ENCODE data around the gene DLGAP4. TPM values are rescaled to one million over a fixed set of nuclear protein-coding genes. Genes with fewer than 3 reads are reported as not detected.

DLGAP4 gene
- polyA plus RNA-seq, 1 of the 3 experiments (the other 2 are of a cell fraction) = 31.2 TPM

- CTCF ChIA-PET = no interaction called here
Observed at GRCh38 chr20:36525620-36526365, 219.7 kb downstream of the DLGAP4 start.

DNA sequence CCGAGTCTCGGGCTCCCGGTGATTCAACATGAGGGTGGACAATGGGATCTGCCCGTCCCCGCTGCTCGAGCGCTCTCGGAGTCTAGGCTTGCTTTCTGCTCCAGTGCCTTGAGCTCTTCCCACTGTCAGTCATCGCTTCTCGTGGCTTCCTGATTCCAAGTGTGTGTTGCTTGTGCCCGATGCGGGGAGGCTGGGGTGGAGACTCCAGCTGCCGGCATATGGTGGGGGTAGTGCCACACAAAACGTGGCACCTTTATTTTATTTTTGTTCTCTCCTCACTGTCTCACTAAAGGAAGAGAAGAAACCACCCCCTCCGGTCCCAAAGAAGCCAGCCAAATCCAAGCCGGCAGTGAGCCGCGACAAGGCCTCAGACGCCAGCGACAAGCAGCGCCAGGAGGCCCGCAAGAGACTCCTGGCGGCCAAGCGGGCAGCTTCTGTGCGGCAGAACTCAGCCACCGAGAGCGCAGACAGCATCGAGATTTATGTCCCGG, 220.4 kb downstream of the DLGAP4 start:
- POLR2A ChIA-PET = no interaction called here
- no peak overlapping the region for H3K9ac ChIP-seq

More at GRCh38 chr20:36525620-36526365, 219.7 kb downstream of the DLGAP4 start:
- DNase-seq = no peak
- Histone ChIP-seq H2AFZ (ENCODE audit: low read depth) (no peak overlapping the region), H3K27me3 (ENCODE audit: insufficient read depth) (no peaks in the 10 kb centered on the region), H3K79me2 (ENCODE audit: insufficient read depth) (peaks cover 35% of the 10 kb centered on the region), H3K4me3 (ENCODE audit: low read depth in 2 of 2, low read length in 1 of 2) (no peak overlapping the region), H3K4me2 (no peak overlapping the region), H3K9me3 (no peaks in the 10 kb centered on the region), H4K20me1 (ENCODE audit: insufficient read depth) (peaks cover 28% of the 10 kb centered on the region), H3K36me3 (replicated peaks in 1 of 2; ENCODE audit: control insufficient read depth in 1 of 2, insufficient read depth in 2 of 2, low read length in 1 of 2) (peaks cover 42 to 47% of the 10 kb centered on the region in 2 experiments), H3K9ac (no peak overlapping the region), H3F3A (replicated peaks; ENCODE audit: insufficient read depth) (peaks cover 13% of the 10 kb centered on the region), H3K27ac (ENCODE audit: low read depth in 2 of 2, low read length in 1 of 2) (no peak overlapping the region), H3K4me1 (ENCODE audit: control insufficient read depth in 1 of 2, insufficient read depth in 2 of 2, low read depth in 1 of 2, low read length in 1 of 2) (peaks cover 0 to 8% of the 10 kb centered on the region in 2 experiments; a peak in 1 of 4 replicates), H3K9me2 (no peaks in the 10 kb centered on the region)
- WGBS (ENCODE audit: low lambda C conversion rate) = 97% methylated on average over 11 of the region's 17 CpGs
- TF ChIP-seq CHD2 (IDR thresholded peaks at IDR 0.05; ENCODE audit: low read length, partially characterized antibody) (no peak), MEF2A (IDR thresholded peaks at IDR 0.05; ENCODE audit: borderline replicate concordance, low read depth) (no peak), ELF1 (IDR thresholded peaks at IDR 0.05) (no peak), SIN3A (IDR thresholded peaks at IDR 0.05; ENCODE audit: borderline replicate concordance, low read depth, low read length) (no peak), CTCF (IDR thresholded peaks at IDR 0.05) (no peak), NRF1 (IDR thresholded peaks at IDR 0.05; ENCODE audit: low read depth, low read length) (no peak)
- POLR2A ChIA-PET = no interaction called here

More for the DNA sequence above, 220.4 kb downstream of the DLGAP4 start:
- Histone ChIP-seq H3K4me1 (ENCODE audit: control insufficient read depth in 1 of 2, insufficient read depth in 2 of 2, low read depth in 1 of 2, low read length in 1 of 2) (peaks cover 0 to 8% of the 10 kb centered on the region in 2 experiments; a peak in 1 of 4 replicates), H3K27me3 (ENCODE audit: insufficient read depth) (no peaks in the 10 kb centered on the region), H3K9me2 (no peaks in the 10 kb centered on the region), H3K79me2 (ENCODE audit: insufficient read depth) (peaks cover 28% of the 10 kb centered on the region), H3K36me3 (replicated peaks in 1 of 2; ENCODE audit: control insufficient read depth in 1 of 2, insufficient read depth in 2 of 2, low read length in 1 of 2) (peaks cover 34 to 45% of the 10 kb centered on the region in 2 experiments), H3F3A (replicated peaks; ENCODE audit: insufficient read depth) (peaks cover 9% of the 10 kb centered on the region), H4K20me1 (ENCODE audit: insufficient read depth) (peaks cover 20% of the 10 kb centered on the region), H3K4me3 (ENCODE audit: low read depth in 2 of 2, low read length in 1 of 2) (no peak overlapping the region), H3K4me2 (no peak overlapping the region), H2AFZ (ENCODE audit: low read depth) (no peak overlapping the region), H3K27ac (ENCODE audit: low read depth in 2 of 2, low read length in 1 of 2) (no peak overlapping the region), H3K9me3 (no peaks in the 10 kb centered on the region)
- CTCF ChIA-PET = interaction anchor here (0.7 kb wide), 1 partner anchor 49 kb away, joined by 3 read pairs; no protein-coding TSS in a partner anchor
- no peak for DNase-seq
- TF ChIP-seq TCF12 (IDR thresholded peaks at IDR 0.05) = no peak
- TF ChIP-seq NRF1 (IDR thresholded peaks at IDR 0.05; ENCODE audit: low read depth, low read length) = no peak
- TF ChIP-seq MEF2A (IDR thresholded peaks at IDR 0.05; ENCODE audit: borderline replicate concordance, low read depth) = no peak
- no peak for TF ChIP-seq CTCF (IDR thresholded peaks at IDR 0.05)
- no peak for TF ChIP-seq GATA2 (CRISPR knock-in tag; IDR thresholded peaks at IDR 0.05)
- WGBS (ENCODE audit: low lambda C conversion rate) = 96% methylated on average over 29 of the region's 29 CpGs

All from SK-N-SH (cell line).